Panc1 (cell line): ENCODE results near the gene ZNF804A. TPM values are rescaled to one million over a fixed set of nuclear protein-coding genes. Genes with fewer than 3 reads are reported as not detected.

Source experiments
- ATAC-seq: fragments of 200-7000 bp; cut with Tn5 transposase; 2 replicates; pipeline ENCODE4 v1.9.1; 2020; ENCODE audit warnings: mild to moderate bottlenecking, moderate library complexity
- BruUV-seq: library from RNA; stranded (reverse); fragments of 400-500 nt; replicated peaks from 2 replicates; lab custom pipeline; 2021; lab: Mats Ljungman, UMichigan
- CTCF ChIA-PET: fragments of 300-600 bp; sonication (Branson Sonifier 250); formaldehyde crosslinking; loops from one replicate; lab custom pipeline; 2022; ENCODE audit warnings: antibody characterized with exemption; lab: Charles Lee
- POLR2A ChIA-PET: fragments of 300-600 bp; sonication (Branson Sonifier 250); formaldehyde crosslinking; loops from one replicate; lab custom pipeline; 2022; ENCODE audit warnings: antibody characterized with exemption; lab: Charles Lee
- DNase-seq: peaks from one replicate; pipeline ENCODE4 v3.0.0-alpha.2; 2010; ENCODE audit warnings: low read depth, low spot score
- H3K27ac ChIP-seq: 2 replicates; pipeline ENCODE4 v1.5.1; 2011; ENCODE audit warnings: mild to moderate bottlenecking, low read length, inconsistent platforms
- H3K27me3 ChIP-seq: fragments of 200-500 bp; sonication (Bioruptor generic); 2 replicates; pipeline ENCODE4 v1.6.0; 2014; ENCODE audit warnings: low read length, inconsistent platforms; ENCODE audit not compliant: control insufficient read depth, insufficient read depth
- H3K36me3 ChIP-seq: fragments of 200-500 bp; sonication (Bioruptor generic); 2 replicates; pipeline ENCODE4 v1.5.1; 2014; ENCODE audit warnings: inconsistent platforms, mild to moderate bottlenecking, low read length, moderate library complexity; ENCODE audit not compliant: control insufficient read depth, insufficient read depth
- H3K4me1 ChIP-seq: 2 replicates; pipeline ENCODE4 v1.5.1; 2011; ENCODE audit warnings: inconsistent platforms, mild to moderate bottlenecking, low read length, moderate library complexity; ENCODE audit not compliant: control insufficient read depth, insufficient read depth
- H3K4me3 ChIP-seq, 2 experiments: 2 replicates each; pipeline ENCODE4 v1.5.1; 2011 to 2012; ENCODE audit warnings: low read depth in 2 of 2, low read length in 2 of 2, mild to moderate bottlenecking in 2 of 2, inconsistent platforms in 1 of 2, moderate library complexity in 1 of 2
- H3K9me3 ChIP-seq: fragments of 200-500 bp; sonication (Bioruptor generic); 2 replicates; pipeline ENCODE4 v1.5.1; 2014; ENCODE audit warnings: low read depth, mild to moderate bottlenecking, inconsistent platforms, low read length, moderate library complexity; ENCODE audit not compliant: control insufficient read depth, insufficient read depth
- POLR2AphosphoS5 ChIP-seq: IDR thresholded peaks from 2 replicates; pipeline ENCODE4 v1.6.1; 2012; ENCODE audit warnings: mild to moderate bottlenecking, low read depth, low read length, moderate library complexity
- REST ChIP-seq, 2 experiments: IDR thresholded peaks; 2 replicates each; pipeline ENCODE4 v1.6.1; 2011 to 2012; ENCODE audit warnings: low read depth in 2 of 2, control low read depth in 1 of 2, low read length in 1 of 2, mild to moderate bottlenecking in 1 of 2, moderate library complexity in 1 of 2; ENCODE audit not compliant: insufficient read depth in 1 of 2
- SIN3A ChIP-seq: IDR thresholded peaks from 2 replicates; pipeline ENCODE4 v1.6.1; 2012; ENCODE audit warnings: low read depth, mild to moderate bottlenecking, low read length, moderate library complexity, borderline replicate concordance; ENCODE audit not compliant: insufficient read depth
- TCF7L2 ChIP-seq: IDR thresholded peaks from 2 replicates; pipeline ENCODE4 v1.6.1; 2011; ENCODE audit warnings: mild to moderate bottlenecking, low read depth, low read length, inconsistent platforms
- in situ Hi-C: cut with HindIII; loops from 2 replicates; pipeline ENCODE4 v1.10.0; 2016; ENCODE audit warnings: low sequenced_read_pairs, low pct_unique_long_range_greater_than_20kb
- intact Hi-C: fragments of 100-400 bp; cut with micrococcal nuclease; formaldehyde crosslinking; loops from one replicate; pipeline ENCODE4 v1.10.0; 2022; ENCODE audit not compliant: unreplicated experiment
- total RNA-seq: library from RNA; stranded (reverse); gene quantifications from one replicate; pipeline ENCODE4 v1.2.1, GENCODE V29; 2021; ENCODE audit not compliant: unreplicated experiment
- TF ChIP-seq, protein P1 (sequence below): fragments of 450-650 bp; IDR thresholded peaks from 2 replicates; pipeline ENCODE4 v1.5.1; 2017; ENCODE audit warnings: mild to moderate bottlenecking

Gene ZNF804A
- total RNA-seq, 1 experiment from 2014 or later = 2.2 TPM

DNA sequence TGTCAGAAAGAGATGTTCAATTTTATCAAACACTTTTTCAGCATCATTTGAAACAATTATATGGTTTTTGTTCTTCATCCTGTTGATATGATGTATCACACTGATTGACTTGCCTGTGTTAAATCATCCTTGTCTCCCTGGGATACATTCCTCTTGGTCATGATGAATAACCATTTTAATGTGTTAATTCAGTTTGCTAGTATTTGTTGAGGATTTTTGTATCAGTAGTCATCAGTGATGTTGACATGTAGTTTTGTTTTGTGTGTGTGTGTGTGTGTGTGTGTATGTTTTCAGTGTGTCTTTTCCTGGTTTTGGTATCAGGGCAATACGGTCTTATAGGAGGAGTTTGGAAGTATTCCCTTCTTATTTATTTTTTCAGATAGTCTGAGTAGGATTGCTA is 325.4 kb downstream of the ZNF804A start:
- in situ Hi-C loops = no loop called here

GRCh38 chr2:184927040-184927439 is 328.7 kb downstream of the ZNF804A start:
- intact Hi-C loops (no loop called here), in situ Hi-C loops (no loop called here)
- DNase-seq (no peak), ATAC-seq (no peak)
- POLR2A ChIA-PET = no interaction called here
- no peak overlapping the region for H3K27ac ChIP-seq
- no peak overlapping the region for H3K4me3 ChIP-seq
- CTCF ChIA-PET = no interaction called here
- BruUV-seq = no TSS peak
- peaks cover 6% of the 10 kb centered on the region; the same call in 1 of the 2 replicates for H3K9me3 ChIP-seq
- TF ChIP-seq REST (IDR thresholded peaks at IDR 0.05; ENCODE audit: insufficient read depth in 1 of 2, low read depth in 2 of 2, low read length in 1 of 2) (no peak), POLR2AphosphoS5 (no peak), SIN3A (no peak)
- TF ChIP-seq, protein P1, sequence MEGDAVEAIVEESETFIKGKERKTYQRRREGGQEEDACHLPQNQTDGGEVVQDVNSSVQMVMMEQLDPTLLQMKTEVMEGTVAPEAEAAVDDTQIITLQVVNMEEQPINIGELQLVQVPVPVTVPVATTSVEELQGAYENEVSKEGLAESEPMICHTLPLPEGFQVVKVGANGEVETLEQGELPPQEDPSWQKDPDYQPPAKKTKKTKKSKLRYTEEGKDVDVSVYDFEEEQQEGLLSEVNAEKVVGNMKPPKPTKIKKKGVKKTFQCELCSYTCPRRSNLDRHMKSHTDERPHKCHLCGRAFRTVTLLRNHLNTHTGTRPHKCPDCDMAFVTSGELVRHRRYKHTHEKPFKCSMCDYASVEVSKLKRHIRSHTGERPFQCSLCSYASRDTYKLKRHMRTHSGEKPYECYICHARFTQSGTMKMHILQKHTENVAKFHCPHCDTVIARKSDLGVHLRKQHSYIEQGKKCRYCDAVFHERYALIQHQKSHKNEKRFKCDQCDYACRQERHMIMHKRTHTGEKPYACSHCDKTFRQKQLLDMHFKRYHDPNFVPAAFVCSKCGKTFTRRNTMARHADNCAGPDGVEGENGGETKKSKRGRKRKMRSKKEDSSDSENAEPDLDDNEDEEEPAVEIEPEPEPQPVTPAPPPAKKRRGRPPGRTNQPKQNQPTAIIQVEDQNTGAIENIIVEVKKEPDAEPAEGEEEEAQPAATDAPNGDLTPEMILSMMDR = no peak
- H3K27me3 ChIP-seq = no peaks in the 10 kb centered on the region
- no peaks in the 10 kb centered on the region for H3K36me3 ChIP-seq
- H3K4me1 ChIP-seq = no peaks in the 10 kb centered on the region

More for the DNA sequence above, 325.4 kb downstream of the ZNF804A start:
- TF ChIP-seq SIN3A (no peak), REST (IDR thresholded peaks at IDR 0.05; ENCODE audit: insufficient read depth in 1 of 2, low read depth in 2 of 2, low read length in 1 of 2) (no peak), TCF7L2 (no peak), POLR2AphosphoS5 (no peak)
- TF ChIP-seq, protein P1 = no peak
- POLR2A ChIA-PET = no interaction called here
- Histone ChIP-seq H3K4me3 (no peak overlapping the region), H3K36me3 (no peaks in the 10 kb centered on the region), H3K27me3 (no peaks in the 10 kb centered on the region), H3K9me3 (peaks cover 6% of the 10 kb centered on the region; the same call in 1 of the 2 replicates), H3K27ac (no peak overlapping the region), H3K4me1 (no peaks in the 10 kb centered on the region)
- CTCF ChIA-PET = no interaction called here
- intact Hi-C loops = no loop called here
- BruUV-seq = no TSS peak
- ATAC-seq = no peak
- DNase-seq = no peak
